ENCODE measurements around the gene ALDH1A2. TPM values are rescaled to one million over a fixed set of nuclear protein-coding genes. Genes with fewer than 3 reads are reported as not detected.

The ALDH1A2 gene
- polyA plus RNA-seq (0.24 and 0.72 TPM in 2 replicates), polyA minus RNA-seq (not detected in 2 replicates)

DNA sequence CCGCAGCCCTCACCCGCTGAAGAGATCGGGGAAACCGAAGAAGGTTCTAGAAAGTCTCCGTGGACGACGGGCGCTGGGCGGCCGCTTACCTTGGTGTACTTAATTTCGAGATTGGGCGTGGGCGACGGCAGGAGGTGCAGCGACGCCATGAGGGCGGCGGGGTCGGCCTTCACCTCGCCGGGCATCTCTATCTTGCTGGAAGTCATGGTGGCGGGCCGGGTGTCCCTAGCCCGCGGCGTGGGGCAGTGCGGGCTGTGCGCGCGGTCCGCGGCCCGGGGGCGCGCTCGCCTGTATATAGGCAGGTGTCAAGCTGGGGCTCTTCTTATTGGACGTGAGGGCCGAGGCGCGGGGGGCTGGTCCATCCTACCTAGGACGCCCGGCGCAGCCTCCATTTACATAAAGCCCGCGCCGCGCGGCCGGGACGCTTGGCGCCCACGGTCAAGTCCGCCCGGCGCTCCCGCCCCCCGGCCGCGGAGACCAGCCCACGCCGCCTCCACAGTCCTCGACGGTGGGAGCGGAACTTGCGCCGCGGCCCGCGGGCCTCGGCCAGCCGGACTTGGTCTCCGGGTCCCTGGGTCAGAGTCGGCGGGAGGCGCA lies at the start of gene ALDH1A2:
Gene ALDH1A2, minus strand, starts transcription at position 267 of the 597 bp plus-strand sequence. Its CDS starts 61 bp downstream, at position 206.
- no peak within 1 kb of the TSS for H3K4me2 ChIP-seq (ENCODE audit: low read length)
- no peaks in the 10 kb centered on the region for H3K79me2 ChIP-seq (replicated peaks; ENCODE audit: insufficient read depth, low read length)
- H3F3A ChIP-seq (ENCODE audit: insufficient read depth, low read length, poor library complexity, severe bottlenecking): no peaks in the 10 kb centered on the region
- TF ChIP-seq EZH2 (IDR thresholded peaks at IDR 0.05; ENCODE audit: borderline replicate concordance, insufficient read depth, low read length, poor library complexity, severe bottlenecking): peak; percentile 19
- TF ChIP-seq, protein P1, sequence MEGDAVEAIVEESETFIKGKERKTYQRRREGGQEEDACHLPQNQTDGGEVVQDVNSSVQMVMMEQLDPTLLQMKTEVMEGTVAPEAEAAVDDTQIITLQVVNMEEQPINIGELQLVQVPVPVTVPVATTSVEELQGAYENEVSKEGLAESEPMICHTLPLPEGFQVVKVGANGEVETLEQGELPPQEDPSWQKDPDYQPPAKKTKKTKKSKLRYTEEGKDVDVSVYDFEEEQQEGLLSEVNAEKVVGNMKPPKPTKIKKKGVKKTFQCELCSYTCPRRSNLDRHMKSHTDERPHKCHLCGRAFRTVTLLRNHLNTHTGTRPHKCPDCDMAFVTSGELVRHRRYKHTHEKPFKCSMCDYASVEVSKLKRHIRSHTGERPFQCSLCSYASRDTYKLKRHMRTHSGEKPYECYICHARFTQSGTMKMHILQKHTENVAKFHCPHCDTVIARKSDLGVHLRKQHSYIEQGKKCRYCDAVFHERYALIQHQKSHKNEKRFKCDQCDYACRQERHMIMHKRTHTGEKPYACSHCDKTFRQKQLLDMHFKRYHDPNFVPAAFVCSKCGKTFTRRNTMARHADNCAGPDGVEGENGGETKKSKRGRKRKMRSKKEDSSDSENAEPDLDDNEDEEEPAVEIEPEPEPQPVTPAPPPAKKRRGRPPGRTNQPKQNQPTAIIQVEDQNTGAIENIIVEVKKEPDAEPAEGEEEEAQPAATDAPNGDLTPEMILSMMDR (IDR thresholded peaks at IDR 0.05; ENCODE audit: poor library complexity, severe bottlenecking): no peak
- no peaks in the 10 kb centered on the region for H3K9me2 ChIP-seq (ENCODE audit: insufficient read depth, low read length)
- H3K9ac ChIP-seq (ENCODE audit: low read length): no peak within 1 kb of the TSS
- peaks cover 75% of the 10 kb centered on the region for H3K27me3 ChIP-seq (ENCODE audit: insufficient read depth, low read depth, low read length)
- H3K9me3 ChIP-seq (ENCODE audit: low read length): peaks cover 3% of the 10 kb centered on the region
- H3K27ac ChIP-seq (ENCODE audit: low read length): no peak within 1 kb of the TSS
- H4K20me1 ChIP-seq (ENCODE audit: insufficient read depth): no peaks in the 10 kb centered on the region
- no peak within 1 kb of the TSS for H2AFZ ChIP-seq (ENCODE audit: low read depth, low read length)
- H3K36me3 ChIP-seq (ENCODE audit: insufficient read depth, low read length): no peaks in the 10 kb centered on the region
- peak within 1 kb of the TSS; percentile 63 for H3K4me3 ChIP-seq (ENCODE audit: low read length)

DNA sequence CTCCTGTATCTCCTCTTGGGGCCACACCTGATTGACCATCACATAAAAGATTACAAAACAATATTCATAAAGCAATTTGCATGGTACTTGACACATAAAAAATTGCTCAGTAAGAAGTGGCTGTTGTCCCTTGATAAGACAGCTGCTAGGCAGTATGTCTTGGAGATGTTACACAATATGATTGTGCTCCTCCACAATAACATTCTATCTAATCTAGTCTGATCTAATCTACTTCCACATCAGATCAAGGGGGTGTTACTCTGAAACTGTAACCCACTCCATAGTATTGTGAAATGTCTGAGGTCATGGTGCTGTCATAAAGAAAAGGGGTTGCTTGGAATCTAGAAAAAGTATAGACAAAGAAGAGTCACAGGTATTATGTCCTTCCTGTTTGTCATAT lies 49.3 kb upstream of the ALDH1A2 start:
- no peak overlapping the region for H3K9ac ChIP-seq (ENCODE audit: low read length)

More for the DNA sequence above, 49.3 kb upstream of the ALDH1A2 start:
- H3K9me2 ChIP-seq (ENCODE audit: insufficient read depth, low read length): no peaks in the 10 kb centered on the region
- no peaks in the 10 kb centered on the region for H3K36me3 ChIP-seq (ENCODE audit: insufficient read depth, low read length)
- H4K20me1 ChIP-seq (ENCODE audit: insufficient read depth): no peaks in the 10 kb centered on the region
- no peaks in the 10 kb centered on the region for H3K79me2 ChIP-seq (replicated peaks; ENCODE audit: insufficient read depth, low read length)
- H2AFZ ChIP-seq (ENCODE audit: low read depth, low read length): no peak overlapping the region
- TF ChIP-seq SMC3 (conservative IDR thresholded peaks at IDR 0.05; ENCODE audit: poor library complexity) (no peak), MXI1 (conservative IDR thresholded peaks at IDR 0.05; ENCODE audit: poor library complexity, severe bottlenecking) (no peak), POLR2AphosphoS5 (IDR thresholded peaks at IDR 0.05) (no peak), EP300 (conservative IDR thresholded peaks at IDR 0.05; ENCODE audit: poor library complexity, severe bottlenecking) (no peak), EZH2 (IDR thresholded peaks at IDR 0.05; ENCODE audit: borderline replicate concordance, insufficient read depth, low read length, poor library complexity, severe bottlenecking) (no peak), RAD21 (conservative IDR thresholded peaks at IDR 0.05) (no peak), TAF1 (IDR thresholded peaks at IDR 0.05; ENCODE audit: low read depth) (no peak)
- TF ChIP-seq, protein P1 (IDR thresholded peaks at IDR 0.05; ENCODE audit: poor library complexity, severe bottlenecking): no peak
- TF ChIP-seq, protein P2, sequence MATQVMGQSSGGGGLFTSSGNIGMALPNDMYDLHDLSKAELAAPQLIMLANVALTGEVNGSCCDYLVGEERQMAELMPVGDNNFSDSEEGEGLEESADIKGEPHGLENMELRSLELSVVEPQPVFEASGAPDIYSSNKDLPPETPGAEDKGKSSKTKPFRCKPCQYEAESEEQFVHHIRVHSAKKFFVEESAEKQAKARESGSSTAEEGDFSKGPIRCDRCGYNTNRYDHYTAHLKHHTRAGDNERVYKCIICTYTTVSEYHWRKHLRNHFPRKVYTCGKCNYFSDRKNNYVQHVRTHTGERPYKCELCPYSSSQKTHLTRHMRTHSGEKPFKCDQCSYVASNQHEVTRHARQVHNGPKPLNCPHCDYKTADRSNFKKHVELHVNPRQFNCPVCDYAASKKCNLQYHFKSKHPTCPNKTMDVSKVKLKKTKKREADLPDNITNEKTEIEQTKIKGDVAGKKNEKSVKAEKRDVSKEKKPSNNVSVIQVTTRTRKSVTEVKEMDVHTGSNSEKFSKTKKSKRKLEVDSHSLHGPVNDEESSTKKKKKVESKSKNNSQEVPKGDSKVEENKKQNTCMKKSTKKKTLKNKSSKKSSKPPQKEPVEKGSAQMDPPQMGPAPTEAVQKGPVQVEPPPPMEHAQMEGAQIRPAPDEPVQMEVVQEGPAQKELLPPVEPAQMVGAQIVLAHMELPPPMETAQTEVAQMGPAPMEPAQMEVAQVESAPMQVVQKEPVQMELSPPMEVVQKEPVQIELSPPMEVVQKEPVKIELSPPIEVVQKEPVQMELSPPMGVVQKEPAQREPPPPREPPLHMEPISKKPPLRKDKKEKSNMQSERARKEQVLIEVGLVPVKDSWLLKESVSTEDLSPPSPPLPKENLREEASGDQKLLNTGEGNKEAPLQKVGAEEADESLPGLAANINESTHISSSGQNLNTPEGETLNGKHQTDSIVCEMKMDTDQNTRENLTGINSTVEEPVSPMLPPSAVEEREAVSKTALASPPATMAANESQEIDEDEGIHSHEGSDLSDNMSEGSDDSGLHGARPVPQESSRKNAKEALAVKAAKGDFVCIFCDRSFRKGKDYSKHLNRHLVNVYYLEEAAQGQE (IDR thresholded peaks at IDR 0.05; ENCODE audit: borderline replicate concordance): no peak
- H3K9me3 ChIP-seq (ENCODE audit: low read length): no peaks in the 10 kb centered on the region
- H3K27me3 ChIP-seq (ENCODE audit: insufficient read depth, low read depth, low read length): no peaks in the 10 kb centered on the region
- H3K27ac ChIP-seq (ENCODE audit: low read length): no peak overlapping the region
- no peak overlapping the region for H3K4me2 ChIP-seq (ENCODE audit: low read length)
- H3K4me3 ChIP-seq (ENCODE audit: low read length): no peak overlapping the region
- H3F3A ChIP-seq (ENCODE audit: insufficient read depth, low read length, poor library complexity, severe bottlenecking): no peaks in the 10 kb centered on the region

All from neural cell (in vitro differentiated cells).